Measurements from ENCODE around the gene SKAP1.

Gene SKAP1

GRCh38 chr17:48236681-48237134 lies 193.3 kb downstream of the SKAP1 start:
- TF ChIP-seq CTCF (IDR thresholded peaks at IDR 0.05; ENCODE audit: extremely low read depth, missing control alignments): no peak
- DNase-seq (ENCODE audit: low spot score): no peak

- no peak for DNase-seq (ENCODE audit: low spot score)
- no peak for TF ChIP-seq CTCF (IDR thresholded peaks at IDR 0.05; ENCODE audit: extremely low read depth, missing control alignments)
Measured at GRCh38 chr17:48234922-48235321, 195.1 kb downstream of the SKAP1 start.

- TF ChIP-seq CTCF (IDR thresholded peaks at IDR 0.05; ENCODE audit: extremely low read depth, missing control alignments): no peak
- DNase-seq (ENCODE audit: low spot score): no peak
Measured at GRCh38 chr17:48231995-48232959, 197.7 kb downstream of the SKAP1 start.

GRCh38 chr17:48229936-48230335 lies 200.1 kb downstream of the SKAP1 start:
- DNase-seq (ENCODE audit: low spot score): no peak
- no peak for TF ChIP-seq CTCF (IDR thresholded peaks at IDR 0.05; ENCODE audit: extremely low read depth, missing control alignments)

GRCh38 chr17:48228720-48229119 lies 201.3 kb downstream of the SKAP1 start:
- TF ChIP-seq CTCF (IDR thresholded peaks at IDR 0.05; ENCODE audit: extremely low read depth, missing control alignments): no peak
- no peak for DNase-seq (ENCODE audit: low spot score)

- no peak for TF ChIP-seq CTCF (IDR thresholded peaks at IDR 0.05; ENCODE audit: extremely low read depth, missing control alignments)
- no peak for DNase-seq (ENCODE audit: low spot score)
Measured at GRCh38 chr17:48225725-48226567, 204.1 kb downstream of the SKAP1 start.

- no peak for DNase-seq (ENCODE audit: low spot score)
Measured at GRCh38 chr17:48223945-48224344, 206.1 kb downstream of the SKAP1 start.

More at GRCh38 chr17:48223945-48224344, 206.1 kb downstream of the SKAP1 start:
- TF ChIP-seq CTCF (IDR thresholded peaks at IDR 0.05; ENCODE audit: extremely low read depth, missing control alignments): no peak

Measured in GM20000 (cell line).